SK-N-SH (cell line): ENCODE results near the gene CCDC40. TPM values are rescaled to one million over a fixed set of nuclear protein-coding genes. Genes with fewer than 3 reads are reported as not detected.

Experiments used
- CTCF ChIA-PET: fragments of 300-600, 350-600 bp; formaldehyde crosslinking; extraction: SDS; loops from one replicate; lab custom pipeline; 2021; lab: Yijun Ruan, JAX
- POLR2A ChIA-PET: fragments of 350-600 bp; sonication (Branson Sonifier 250); formaldehyde crosslinking; extraction: SDS; loops from one replicate; lab custom pipeline; 2020; ENCODE audit warnings: antibody characterized with exemption, inconsistent platforms; lab: Yijun Ruan, JAX
- DNase-seq: peaks from one replicate; pipeline ENCODE4 v3.0.0; 2012
- H2AFZ ChIP-seq: fragments of 200-600 bp; sonication (generic); 2 replicates; pipeline ENCODE4 v1.8.1; 2016; ENCODE audit warnings: antibody characterized with exemption, mild to moderate bottlenecking, low read depth
- H3F3A ChIP-seq: fragments of 200-600 bp; sonication (generic); replicated peaks from 2 replicates; pipeline ENCODE3; 2016; ENCODE audit warnings: antibody characterized with exemption, mild to moderate bottlenecking; ENCODE audit not compliant: insufficient read depth
- H3K27ac ChIP-seq, 2 experiments: fragments of 200-500 bp in 1 of 2; fragments of 200-600 bp in 1 of 2; sonication (Bioruptor generic) in 1 of 2; sonication (generic), shearing (Covaris generic) in 1 of 2; 2 replicates each; pipeline versions ENCODE4 v1.5.1 to v1.6.1; 2014 to 2016; ENCODE audit warnings: low read depth in 2 of 2, inconsistent platforms in 1 of 2, low read length in 1 of 2, mild to moderate bottlenecking in 1 of 2, mixed read lengths in 1 of 2
- H3K27me3 ChIP-seq: fragments of 200-600 bp; sonication (generic), shearing (Covaris generic); 2 replicates; pipeline ENCODE4 v1.6.1; 2016; ENCODE audit warnings: mixed run types; ENCODE audit not compliant: insufficient read depth
- H3K36me3 ChIP-seq, 2 experiments: fragments of 200-500 bp in 1 of 2; fragments of 200-600 bp in 1 of 2; sonication (Bioruptor generic) in 1 of 2; sonication (generic) in 1 of 2; replicated peaks in 1 of 2; 2 replicates each; pipeline versions ENCODE3 to v1.5.1; 2014 to 2016; ENCODE audit warnings: low read length in 1 of 2, mild to moderate bottlenecking in 1 of 2; ENCODE audit not compliant: insufficient read depth in 2 of 2, control insufficient read depth in 1 of 2
- H3K4me1 ChIP-seq, 2 experiments: fragments of 200-500 bp in 1 of 2; fragments of 200-600 bp in 1 of 2; sonication (Bioruptor generic) in 1 of 2; sonication (generic), shearing (Covaris generic) in 1 of 2; 2 replicates each; pipeline versions ENCODE4 v1.5.1 to v1.6.1; 2014 to 2016; ENCODE audit warnings: low read depth in 1 of 2, low read length in 1 of 2, mixed run types in 1 of 2; ENCODE audit not compliant: insufficient read depth in 2 of 2, control insufficient read depth in 1 of 2
- H3K4me2 ChIP-seq: fragments of 200-600 bp; sonication (generic), shearing (Covaris generic); 2 replicates; pipeline ENCODE4 v1.6.1; 2017; ENCODE audit warnings: mixed run types
- H3K4me3 ChIP-seq, 2 experiments: fragments of 200-500 bp in 1 of 2; fragments of 200-600 bp in 1 of 2; sonication (Bioruptor generic) in 1 of 2; sonication (generic), shearing (Covaris generic) in 1 of 2; 2 replicates each; pipeline versions ENCODE4 v1.5.1 to v1.8.1; 2014 to 2016; ENCODE audit warnings: low read depth in 2 of 2, inconsistent platforms in 1 of 2, low read length in 1 of 2, mild to moderate bottlenecking in 1 of 2, mixed read lengths in 1 of 2, moderate library complexity in 1 of 2
- H3K79me2 ChIP-seq: fragments of 200-600 bp; sonication (generic); 2 replicates; pipeline ENCODE4 v1.8.1; 2017; ENCODE audit warnings: mild to moderate bottlenecking; ENCODE audit not compliant: insufficient read depth
- H3K9ac ChIP-seq: fragments of 200-600 bp; sonication (generic); 2 replicates; pipeline ENCODE4 v1.6.1; 2017; ENCODE audit warnings: mixed run types
- H3K9me2 ChIP-seq: fragments of 200-600 bp; sonication (generic); 2 replicates; pipeline ENCODE4 v1.6.1; 2017; ENCODE audit warnings: mixed run types
- H3K9me3 ChIP-seq: fragments of 200-600 bp; sonication (generic); 2 replicates; pipeline ENCODE4 v1.6.1; 2017; ENCODE audit warnings: mixed run types, mild to moderate bottlenecking, moderate library complexity
- H4K20me1 ChIP-seq: fragments of 200-600 bp; sonication (generic); 2 replicates; pipeline ENCODE4 v1.6.1; 2017; ENCODE audit warnings: mild to moderate bottlenecking, mixed run types; ENCODE audit not compliant: insufficient read depth
- ELF1 ChIP-seq: IDR thresholded peaks from 2 replicates; pipeline ENCODE4 v1.4.0; 2012
- EZH2phosphoT487 ChIP-seq: fragments of 200-600 bp; sonication (generic); IDR thresholded peaks from 2 replicates; pipeline ENCODE4 v1.6.1; 2017; ENCODE audit warnings: low read depth, mixed run types, mild to moderate bottlenecking, antibody characterized with exemption, moderate library complexity, borderline replicate concordance
- GATA2 ChIP-seq: sonication (generic); formaldehyde crosslinking; IDR thresholded peaks from 2 replicates; pipeline ENCODE4 v1.5.0; 2020; ENCODE audit warnings: mild to moderate bottlenecking, missing genetic modification reagents
- MEF2A ChIP-seq: IDR thresholded peaks from 2 replicates; pipeline ENCODE4 v1.4.0; 2012; ENCODE audit warnings: low read depth, borderline replicate concordance
- MXI1 ChIP-seq: IDR thresholded peaks from 2 replicates; pipeline ENCODE4 v1.6.1; 2012; ENCODE audit warnings: mild to moderate bottlenecking, low read depth, low read length, improper control_type of control experiment
- NFIC ChIP-seq: IDR thresholded peaks from 2 replicates; pipeline ENCODE4 v1.4.0; 2012; ENCODE audit warnings: borderline replicate concordance
- NRF1 ChIP-seq: IDR thresholded peaks from 2 replicates; pipeline ENCODE4 v1.6.1; 2012; ENCODE audit warnings: low read depth, mild to moderate bottlenecking, low read length
- TEAD4 ChIP-seq: IDR thresholded peaks from 2 replicates; pipeline ENCODE4 v1.4.0; 2012; ENCODE audit warnings: mild to moderate bottlenecking, borderline replicate concordance; ENCODE audit not compliant: insufficient read depth
- YY1 ChIP-seq: IDR thresholded peaks from 2 replicates; pipeline ENCODE4 v1.4.0; 2012; ENCODE audit warnings: low read depth, mild to moderate bottlenecking
- WGBS: methylation state at CpG from one replicate; pipeline ENCODE4 v1.1.6; 2017; ENCODE audit warnings: low lambda C conversion rate; 5-methylcytosine and 5-hydroxymethylcytosine counted together
- polyA plus RNA-seq, 3 experiments: library from polyadenylated mRNA; depleted of rRNA; stranded (reverse); fragments of >200 nt; gene quantifications; 2 replicates each; pipeline ENCODE4 v1.2.3, GENCODE V29; 2012
- TF ChIP-seq, protein P1 (sequence below): IDR thresholded peaks from 2 replicates; pipeline ENCODE4 v1.4.0; 2012; ENCODE audit warnings: low read depth
- TF ChIP-seq, protein P2 (sequence below): IDR thresholded peaks from 2 replicates; pipeline ENCODE4 v1.6.1; 2012; ENCODE audit warnings: mild to moderate bottlenecking, low read depth, low read length, moderate library complexity
- TF ChIP-seq, protein P3 (sequence below): IDR thresholded peaks from 2 replicates; pipeline ENCODE4 v1.4.0; 2012; ENCODE audit warnings: low read depth, borderline replicate concordance

Gene CCDC40
- polyA plus RNA-seq, 1 of the 3 experiments (the other 2 are of a cell fraction) = 17.3 TPM

DNA sequence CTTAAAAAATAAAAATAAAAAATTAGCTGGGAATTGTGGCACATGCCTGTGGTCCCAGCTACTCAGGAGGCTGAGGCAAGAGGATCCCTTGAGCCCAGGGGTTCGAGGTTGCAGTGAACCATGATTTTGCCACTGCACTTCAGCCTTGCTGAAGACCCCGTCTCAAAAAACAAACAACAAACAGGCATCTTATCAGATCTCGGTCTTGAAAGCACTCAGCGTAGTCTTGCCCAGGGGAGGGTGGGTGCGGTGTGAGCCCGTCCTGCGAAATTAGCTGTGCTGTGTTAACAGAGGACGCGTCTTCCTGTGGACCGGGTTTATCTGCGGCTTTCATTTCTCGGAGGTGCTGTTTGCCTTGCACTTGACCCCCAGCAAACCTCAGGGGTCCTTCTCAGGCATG, 70.3 kb downstream of the CCDC40 start:
- Histone ChIP-seq H3K4me1 (peaks cover 6 to 20% of the 10 kb centered on the region in 2 experiments; a peak in 3 of 4 replicates), H4K20me1 (no peaks in the 10 kb centered on the region), H3K9ac (no peak overlapping the region), H3K4me3 (no peak overlapping the region), H3K27me3 (no peaks in the 10 kb centered on the region), H3F3A (no peaks in the 10 kb centered on the region), H3K9me3 (no peaks in the 10 kb centered on the region), H3K36me3 (peaks cover 0 to 12% of the 10 kb centered on the region in 2 experiments)
- WGBS = 93% methylated on average over 12 of the region's 12 CpGs
- POLR2A ChIA-PET = no interaction called here
- no peak for DNase-seq
- TF ChIP-seq, protein P1, sequence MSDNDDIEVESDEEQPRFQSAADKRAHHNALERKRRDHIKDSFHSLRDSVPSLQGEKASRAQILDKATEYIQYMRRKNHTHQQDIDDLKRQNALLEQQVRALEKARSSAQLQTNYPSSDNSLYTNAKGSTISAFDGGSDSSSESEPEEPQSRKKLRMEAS = no peak
- TF ChIP-seq MEF2A (no peak), MXI1 (no peak), TEAD4 (no peak), ELF1 (no peak), NFIC (no peak), NRF1 (no peak), YY1 (no peak), EZH2phosphoT487 (no peak), GATA2 (CRISPR knock-in tag) (no peak)
- TF ChIP-seq, protein P2, sequence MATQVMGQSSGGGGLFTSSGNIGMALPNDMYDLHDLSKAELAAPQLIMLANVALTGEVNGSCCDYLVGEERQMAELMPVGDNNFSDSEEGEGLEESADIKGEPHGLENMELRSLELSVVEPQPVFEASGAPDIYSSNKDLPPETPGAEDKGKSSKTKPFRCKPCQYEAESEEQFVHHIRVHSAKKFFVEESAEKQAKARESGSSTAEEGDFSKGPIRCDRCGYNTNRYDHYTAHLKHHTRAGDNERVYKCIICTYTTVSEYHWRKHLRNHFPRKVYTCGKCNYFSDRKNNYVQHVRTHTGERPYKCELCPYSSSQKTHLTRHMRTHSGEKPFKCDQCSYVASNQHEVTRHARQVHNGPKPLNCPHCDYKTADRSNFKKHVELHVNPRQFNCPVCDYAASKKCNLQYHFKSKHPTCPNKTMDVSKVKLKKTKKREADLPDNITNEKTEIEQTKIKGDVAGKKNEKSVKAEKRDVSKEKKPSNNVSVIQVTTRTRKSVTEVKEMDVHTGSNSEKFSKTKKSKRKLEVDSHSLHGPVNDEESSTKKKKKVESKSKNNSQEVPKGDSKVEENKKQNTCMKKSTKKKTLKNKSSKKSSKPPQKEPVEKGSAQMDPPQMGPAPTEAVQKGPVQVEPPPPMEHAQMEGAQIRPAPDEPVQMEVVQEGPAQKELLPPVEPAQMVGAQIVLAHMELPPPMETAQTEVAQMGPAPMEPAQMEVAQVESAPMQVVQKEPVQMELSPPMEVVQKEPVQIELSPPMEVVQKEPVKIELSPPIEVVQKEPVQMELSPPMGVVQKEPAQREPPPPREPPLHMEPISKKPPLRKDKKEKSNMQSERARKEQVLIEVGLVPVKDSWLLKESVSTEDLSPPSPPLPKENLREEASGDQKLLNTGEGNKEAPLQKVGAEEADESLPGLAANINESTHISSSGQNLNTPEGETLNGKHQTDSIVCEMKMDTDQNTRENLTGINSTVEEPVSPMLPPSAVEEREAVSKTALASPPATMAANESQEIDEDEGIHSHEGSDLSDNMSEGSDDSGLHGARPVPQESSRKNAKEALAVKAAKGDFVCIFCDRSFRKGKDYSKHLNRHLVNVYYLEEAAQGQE = no peak
- TF ChIP-seq, protein P3, sequence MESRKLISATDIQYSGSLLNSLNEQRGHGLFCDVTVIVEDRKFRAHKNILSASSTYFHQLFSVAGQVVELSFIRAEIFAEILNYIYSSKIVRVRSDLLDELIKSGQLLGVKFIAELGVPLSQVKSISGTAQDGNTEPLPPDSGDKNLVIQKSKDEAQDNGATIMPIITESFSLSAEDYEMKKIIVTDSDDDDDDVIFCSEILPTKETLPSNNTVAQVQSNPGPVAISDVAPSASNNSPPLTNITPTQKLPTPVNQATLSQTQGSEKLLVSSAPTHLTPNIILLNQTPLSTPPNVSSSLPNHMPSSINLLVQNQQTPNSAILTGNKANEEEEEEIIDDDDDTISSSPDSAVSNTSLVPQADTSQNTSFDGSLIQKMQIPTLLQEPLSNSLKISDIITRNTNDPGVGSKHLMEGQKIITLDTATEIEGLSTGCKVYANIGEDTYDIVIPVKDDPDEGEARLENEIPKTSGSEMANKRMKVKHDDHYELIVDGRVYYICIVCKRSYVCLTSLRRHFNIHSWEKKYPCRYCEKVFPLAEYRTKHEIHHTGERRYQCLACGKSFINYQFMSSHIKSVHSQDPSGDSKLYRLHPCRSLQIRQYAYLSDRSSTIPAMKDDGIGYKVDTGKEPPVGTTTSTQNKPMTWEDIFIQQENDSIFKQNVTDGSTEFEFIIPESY = no peak
- TF ChIP-seq, all 33 proteins: peak for 0
- no peak overlapping the region for H3K27ac ChIP-seq
- H3K4me2 ChIP-seq = no peak overlapping the region
- H3K79me2 ChIP-seq = peaks cover 6% of the 10 kb centered on the region
- CTCF ChIA-PET = interaction anchor here (1.1 to 2.7 kb wide), 2 partner anchors 12 to 24 kb away, joined by 3 to 10 read pairs; no protein-coding TSS in a partner anchor
- no peak overlapping the region for H2AFZ ChIP-seq
- H3K9me2 ChIP-seq = no peaks in the 10 kb centered on the region
